ENCODE measurements around the gene GRB7. TPM values are rescaled to one million over a fixed set of nuclear protein-coding genes. Genes with fewer than 3 reads are reported as not detected.
"Not testable (repeated sequence)": the region's sequence is repeated elsewhere in the genome, so short reads cannot be mapped to it uniquely, and the experiment has no call there.

Gene GRB7
- total and polyA plus RNA-seq, 4 experiments from 2014 or later: not detected

DNA sequence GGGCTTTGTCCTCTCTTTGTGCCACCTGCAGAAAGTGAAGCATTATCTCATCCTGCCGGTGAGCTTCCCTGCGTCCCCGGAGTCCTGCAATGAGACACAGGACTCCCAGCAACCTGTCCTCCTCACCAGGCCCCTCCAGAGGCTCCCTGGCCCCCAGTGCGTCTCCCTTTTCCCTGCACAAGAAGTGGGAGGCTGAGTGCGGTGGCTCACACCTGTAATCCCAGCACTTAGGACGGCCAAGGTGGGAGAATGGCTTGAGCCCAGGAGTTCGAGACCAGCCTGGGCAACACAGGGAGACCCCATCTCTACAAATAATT lies 8.4 kb downstream of the GRB7 start:
- Histone ChIP-seq H3K4me1 (ENCODE audit: insufficient read depth, low read length) (no peaks in the 10 kb centered on the region), H3K27ac (ENCODE audit: low read depth, low read length) (no peak overlapping the region), H3K4me3 (ENCODE audit: low read length in 2 of 2) (no peak overlapping the region), H3K9me3 (ENCODE audit: control insufficient read depth in 1 of 2, low read length in 2 of 2) (no peaks in the 10 kb centered on the region), H3K27me3 (ENCODE audit: insufficient read depth, low read length) (no peaks in the 10 kb centered on the region), H3K36me3 (ENCODE audit: insufficient read depth, low read length) (no peaks in the 10 kb centered on the region)
- DNase-seq: no peak
- H3K9me3 Mint-ChIP-seq: peaks cover 0 to 3% (median 0%) of the 10 kb centered on the region in 8 donors
- no peaks in the 10 kb centered on the region for H3K4me1 Mint-ChIP-seq
- POLR2A ChIA-PET (ENCODE audit: partially characterized antibody): no interaction called here
- CTCF ChIA-PET (ENCODE audit: partially characterized antibody): interaction anchor here (2.1 kb wide), 1 partner anchor 15 kb away, joined by 7 read pairs; the partner anchor contains the start of gene MIEN1
- H3K4me3 Mint-ChIP-seq: no peak overlapping the region
- intact Hi-C loops (cut with micrococcal nuclease): no loop called here
- H3K27me3 Mint-ChIP-seq: peaks cover 0 to 2% of the 10 kb centered on the region in 2 donors
- no peak overlapping the region for H3K27ac Mint-ChIP-seq
- H3K36me3 Mint-ChIP-seq: no peaks in the 10 kb centered on the region

DNA sequence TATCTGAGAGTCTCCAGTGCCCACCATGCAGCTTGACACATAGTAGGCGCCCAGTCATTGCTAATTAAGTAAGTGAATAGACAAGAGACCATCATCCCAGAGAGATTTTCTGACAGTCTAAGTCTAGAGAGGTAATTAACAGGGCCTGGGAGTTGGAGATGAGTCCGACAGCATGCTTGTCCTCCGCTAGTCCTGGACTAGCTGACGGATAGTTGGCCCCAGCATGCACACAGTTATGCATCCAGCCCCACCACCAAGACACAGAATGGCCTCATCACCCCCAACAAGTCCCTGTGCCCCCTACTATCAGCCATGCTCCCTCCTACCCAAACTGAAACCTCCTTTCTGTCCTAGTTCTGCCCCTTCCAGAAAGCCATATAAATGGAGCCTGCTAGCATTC lies 10.0 kb downstream of the GRB7 start:
- DNase-seq: no peak
- no peaks in the 10 kb centered on the region for H3K27me3 ChIP-seq (ENCODE audit: insufficient read depth, low read length)
- H3K4me3 ChIP-seq (ENCODE audit: low read length in 2 of 2): no peak overlapping the region
- no peaks in the 10 kb centered on the region for H3K9me3 ChIP-seq (ENCODE audit: control insufficient read depth in 1 of 2, low read length in 2 of 2)
- H3K27ac ChIP-seq (ENCODE audit: low read depth, low read length): no peak overlapping the region
- H3K36me3 ChIP-seq (ENCODE audit: insufficient read depth, low read length): no peaks in the 10 kb centered on the region
- CTCF ChIA-PET (ENCODE audit: partially characterized antibody): interaction anchor here (2.1 kb wide), 1 partner anchor 17 kb away, joined by 7 read pairs; the partner anchor contains the start of gene MIEN1
- intact Hi-C loops (cut with micrococcal nuclease): no loop called here
- H3K4me3 Mint-ChIP-seq: no peak overlapping the region
- H3K27ac Mint-ChIP-seq: peak overlapping the region in 1 of 7 donors; percentile 56
- POLR2A ChIA-PET (ENCODE audit: partially characterized antibody): interaction anchor here (1.0 kb wide), 1 partner anchor 232 kb away, joined by 4 read pairs; the partner anchor contains the start of gene PSMD3
- no peaks in the 10 kb centered on the region for H3K36me3 Mint-ChIP-seq
- peaks cover 1% of the 10 kb centered on the region for H3K4me1 ChIP-seq (ENCODE audit: insufficient read depth, low read length)
- peaks cover 2 to 9% (median 5%) of the 10 kb centered on the region in 4 donors for H3K4me1 Mint-ChIP-seq
- no peaks in the 10 kb centered on the region for H3K27me3 Mint-ChIP-seq
- peaks cover 0 to 3% (median 0%) of the 10 kb centered on the region in 8 donors for H3K9me3 Mint-ChIP-seq

DNA sequence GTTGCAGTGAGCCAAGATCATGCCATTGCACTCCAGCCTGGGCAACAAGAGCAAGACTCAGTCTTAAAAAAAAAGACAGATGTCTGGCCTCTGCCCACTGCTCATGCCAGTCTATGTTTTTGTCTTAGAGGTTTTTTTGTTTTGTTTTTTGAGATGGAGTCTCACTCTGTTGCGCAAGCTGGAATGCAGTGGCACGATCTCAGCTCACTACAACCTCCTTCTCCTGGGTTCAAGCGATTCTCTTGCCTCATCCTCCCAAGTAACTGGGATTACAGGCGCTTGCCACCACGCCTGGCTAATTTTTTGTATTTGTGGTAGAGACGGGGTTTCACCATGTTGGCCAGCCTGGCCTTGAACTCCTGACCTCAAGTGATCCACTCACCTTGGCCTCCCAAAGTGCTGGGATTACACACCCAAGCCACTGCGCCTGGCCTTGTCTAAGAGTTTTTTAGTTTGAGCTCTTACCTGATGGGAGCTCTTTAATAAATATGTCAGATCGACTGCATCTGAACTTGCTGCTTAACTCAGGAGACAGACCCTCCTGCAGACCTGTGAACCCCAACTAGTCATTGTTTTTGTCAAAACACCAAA lies 10.8 kb downstream of the GRB7 start:
- H3K36me3 ChIP-seq (ENCODE audit: insufficient read depth, low read length); H3K4me1 ChIP-seq (ENCODE audit: insufficient read depth, low read length); H3K27me3 Mint-ChIP-seq; DNase-seq; intact Hi-C loops (cut with micrococcal nuclease); H3K27ac ChIP-seq (ENCODE audit: low read depth, low read length); H3K27ac Mint-ChIP-seq; H3K9me3 ChIP-seq (ENCODE audit: control insufficient read depth in 1 of 2, low read length in 2 of 2); H3K9me3 Mint-ChIP-seq; H3K4me3 ChIP-seq (ENCODE audit: low read length in 2 of 2); H3K4me3 Mint-ChIP-seq; H3K36me3 Mint-ChIP-seq; H3K27me3 ChIP-seq (ENCODE audit: insufficient read depth, low read length): not testable (repeated sequence)
- POLR2A ChIA-PET (ENCODE audit: partially characterized antibody): interaction anchor here (0.6 to 1.0 kb wide), 2 partner anchors 65 to 231 kb away, joined by 3 to 4 read pairs; partner anchors contain the start of gene PSMD3
- peaks cover 5 to 16% (median 9%) of the 10 kb centered on the region in 4 donors for H3K4me1 Mint-ChIP-seq
- CTCF ChIA-PET (ENCODE audit: partially characterized antibody): interaction anchor here (2.0 kb wide), 1 partner anchor 18 kb away, joined by 8 read pairs; the partner anchor contains the start of gene MIEN1

DNA sequence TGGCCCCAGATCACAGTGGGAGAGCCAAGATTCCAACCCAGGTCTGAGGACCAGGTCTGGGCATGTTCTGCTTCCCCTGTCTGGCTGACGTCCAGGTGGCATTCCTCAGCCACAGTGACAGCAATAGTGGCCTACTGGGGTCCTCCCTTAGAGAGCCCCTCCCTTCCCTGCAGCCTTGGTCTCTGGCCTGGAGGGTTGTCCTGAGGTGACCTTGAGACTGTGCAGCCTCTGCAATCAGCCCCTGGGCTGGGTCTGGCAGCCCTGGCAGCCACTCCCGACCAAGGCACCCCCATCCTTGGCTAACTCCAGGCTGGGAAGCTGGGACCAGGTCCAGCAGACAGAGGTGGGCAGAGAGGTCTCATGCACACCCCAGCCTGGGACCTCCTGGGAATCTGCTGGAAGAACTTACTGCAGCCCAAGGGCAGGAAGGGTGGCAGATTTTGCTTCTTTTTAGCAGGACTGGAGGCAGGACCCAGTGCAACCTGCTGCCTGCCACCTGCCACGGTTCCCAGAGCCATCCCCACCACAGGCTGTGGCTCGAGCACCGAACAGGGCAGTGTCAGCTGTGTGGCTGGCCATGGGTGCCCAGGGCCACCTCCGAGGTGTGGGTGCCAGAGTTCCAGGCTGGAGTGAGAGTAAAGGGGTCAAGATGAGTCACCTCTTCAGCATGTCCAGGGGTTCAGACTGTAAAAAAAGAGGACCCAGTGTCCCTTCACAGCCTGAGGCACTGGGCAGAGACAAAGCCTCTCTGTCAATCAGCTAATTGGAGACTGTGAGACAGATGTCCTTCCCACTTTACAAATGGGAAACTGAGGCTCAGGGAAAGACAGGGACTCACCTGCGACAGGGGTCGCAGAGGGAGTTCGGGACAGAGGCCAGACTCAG lies 12.6 kb downstream of the GRB7 start:
- Histone ChIP-seq H3K4me1 (ENCODE audit: insufficient read depth, low read length) (peaks cover 18% of the 10 kb centered on the region), H3K27ac (ENCODE audit: low read depth, low read length) (no peak overlapping the region), H3K36me3 (ENCODE audit: insufficient read depth, low read length) (no peaks in the 10 kb centered on the region), H3K4me3 (ENCODE audit: low read length in 2 of 2) (no peak overlapping the region), H3K9me3 (ENCODE audit: control insufficient read depth in 1 of 2, low read length in 2 of 2) (no peaks in the 10 kb centered on the region), H3K27me3 (ENCODE audit: insufficient read depth, low read length) (no peaks in the 10 kb centered on the region)
- ChIA-PET POLR2A (ENCODE audit: partially characterized antibody) (no interaction called here), CTCF (ENCODE audit: partially characterized antibody) (interaction anchor here (2.0 to 7.0 kb wide), 2 partner anchors 20 to 128 kb away, joined by 8 to 68 read pairs; partner anchors contain the start of gene MIEN1)
- H3K4me3 Mint-ChIP-seq: no peak overlapping the region
- peaks cover 8 to 23% (median 15%) of the 10 kb centered on the region in 4 donors for H3K4me1 Mint-ChIP-seq
- DNase-seq: no peak
- no peaks in the 10 kb centered on the region for H3K27me3 Mint-ChIP-seq
- H3K36me3 Mint-ChIP-seq: no peaks in the 10 kb centered on the region
- peaks cover 0 to 3% (median 0%) of the 10 kb centered on the region in 8 donors for H3K9me3 Mint-ChIP-seq
- intact Hi-C loops (cut with micrococcal nuclease): loop anchor here (10.0 kb wide), 1 partner anchor 204 kb away; no protein-coding TSS in a partner anchor
- no peak overlapping the region for H3K27ac Mint-ChIP-seq

DNA sequence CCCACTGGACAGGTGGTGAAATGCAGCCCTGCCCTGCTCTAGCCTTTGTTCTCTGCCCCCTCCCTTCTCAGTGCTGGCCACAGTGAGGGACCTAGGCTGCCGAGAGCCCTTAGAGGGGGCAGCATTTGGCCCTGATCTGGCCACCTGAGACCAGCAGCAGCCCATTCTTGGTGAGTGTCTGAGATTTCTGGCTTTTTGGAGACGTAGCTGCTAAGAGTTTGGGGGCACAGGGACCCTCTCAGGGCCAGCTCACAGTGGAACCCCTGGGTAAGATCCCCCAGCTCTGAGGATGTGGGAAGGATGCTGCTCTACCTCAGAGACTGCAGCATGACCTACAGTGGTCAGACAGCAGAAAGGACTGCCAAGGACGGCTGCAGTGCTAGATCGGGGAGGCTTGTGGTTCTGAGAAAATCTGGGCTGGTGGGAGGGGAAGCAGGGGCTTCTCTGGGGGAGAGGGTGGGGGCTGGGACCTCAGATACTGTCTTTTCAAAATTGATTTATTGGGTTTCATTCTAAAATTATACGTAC lies 13.3 kb downstream of the GRB7 start:
- ChIA-PET POLR2A (ENCODE audit: partially characterized antibody) (no interaction called here), CTCF (ENCODE audit: partially characterized antibody) (interaction anchor here (7.0 kb wide), 1 partner anchor 129 kb away, joined by 68 read pairs; no protein-coding TSS in a partner anchor)
- no peaks in the 10 kb centered on the region for H3K27me3 Mint-ChIP-seq
- peaks cover 15 to 30% (median 22%) of the 10 kb centered on the region in 4 donors for H3K4me1 Mint-ChIP-seq
- Histone ChIP-seq H3K9me3 (ENCODE audit: control insufficient read depth in 1 of 2, low read length in 2 of 2) (no peaks in the 10 kb centered on the region), H3K27ac (ENCODE audit: low read depth, low read length) (no peak overlapping the region), H3K27me3 (ENCODE audit: insufficient read depth, low read length) (no peaks in the 10 kb centered on the region), H3K4me1 (ENCODE audit: insufficient read depth, low read length) (peaks cover 25% of the 10 kb centered on the region), H3K4me3 (ENCODE audit: low read length in 2 of 2) (no peak overlapping the region), H3K36me3 (ENCODE audit: insufficient read depth, low read length) (no peaks in the 10 kb centered on the region)
- H3K9me3 Mint-ChIP-seq: peaks cover 0 to 3% (median 0%) of the 10 kb centered on the region in 8 donors
- H3K4me3 Mint-ChIP-seq: no peak overlapping the region
- DNase-seq: no peak
- peaks cover 0 to 4% of the 10 kb centered on the region in 2 donors for H3K36me3 Mint-ChIP-seq
- intact Hi-C loops (cut with micrococcal nuclease): loop anchor here (10.0 kb wide), 1 partner anchor 204 kb away; no protein-coding TSS in a partner anchor
- H3K27ac Mint-ChIP-seq: peak overlapping the region in 2 of 7 donors; percentile 77 to 98

DNA sequence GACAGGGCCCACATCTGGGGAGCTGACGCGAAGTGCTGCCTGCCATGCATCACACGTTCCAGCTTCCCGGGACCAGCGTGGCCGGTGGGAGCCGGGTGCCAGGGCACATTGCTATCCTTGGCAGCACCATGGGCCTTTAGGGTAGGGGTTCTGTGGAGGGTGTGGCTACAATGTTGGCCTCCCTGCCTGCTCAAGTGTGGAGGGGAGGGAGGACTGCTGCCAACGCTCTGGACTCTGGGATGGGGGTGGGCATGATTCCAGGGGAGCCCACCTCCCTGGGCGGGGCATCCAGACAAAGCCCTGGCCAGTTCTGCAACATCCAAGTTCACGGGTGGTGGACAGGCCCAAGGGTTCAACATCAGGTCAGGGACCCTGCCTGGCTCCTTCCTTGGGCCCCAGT lies 13.9 kb downstream of the GRB7 start:
- Mint-ChIP-seq H3K27ac (peak overlapping the region in 2 of 7 donors; percentile 92 to 98), H3K4me1 (peaks cover 21 to 36% (median 27%) of the 10 kb centered on the region in 4 donors), H3K4me3 (peak overlapping the region in 1 of 8 donors; percentile 76), H3K9me3 (peaks cover 0 to 3% (median 0%) of the 10 kb centered on the region in 8 donors), H3K27me3 (no peaks in the 10 kb centered on the region), H3K36me3 (peaks cover 0 to 7% of the 10 kb centered on the region in 2 donors)
- no peaks in the 10 kb centered on the region for H3K9me3 ChIP-seq (ENCODE audit: control insufficient read depth in 1 of 2, low read length in 2 of 2)
- no peak for DNase-seq
- no peak overlapping the region for H3K27ac ChIP-seq (ENCODE audit: low read depth, low read length)
- H3K4me1 ChIP-seq (ENCODE audit: insufficient read depth, low read length): peaks cover 30% of the 10 kb centered on the region
- H3K4me3 ChIP-seq (ENCODE audit: low read length in 2 of 2): no peak overlapping the region
- H3K27me3 ChIP-seq (ENCODE audit: insufficient read depth, low read length): no peaks in the 10 kb centered on the region
- no peaks in the 10 kb centered on the region for H3K36me3 ChIP-seq (ENCODE audit: insufficient read depth, low read length)
- intact Hi-C loops (cut with micrococcal nuclease): loop anchor here (10.0 kb wide), 1 partner anchor 203 kb away; no protein-coding TSS in a partner anchor
- ChIA-PET POLR2A (ENCODE audit: partially characterized antibody) (interaction anchor here (5.1 to 5.7 kb wide), 3 partner anchors 21 to 129 kb away, joined by 43 to 59 read pairs (median 53); partner anchors contain the start of gene MIEN1), CTCF (ENCODE audit: partially characterized antibody) (interaction anchor here (0.9 to 7.0 kb wide), 5 partner anchors 20 to 229 kb away, joined by 3 to 68 read pairs (median 6); partner anchors contain the start of genes MIEN1 and PSMD3)
